ENCODE results near the gene PLEKHG3.

DNA sequence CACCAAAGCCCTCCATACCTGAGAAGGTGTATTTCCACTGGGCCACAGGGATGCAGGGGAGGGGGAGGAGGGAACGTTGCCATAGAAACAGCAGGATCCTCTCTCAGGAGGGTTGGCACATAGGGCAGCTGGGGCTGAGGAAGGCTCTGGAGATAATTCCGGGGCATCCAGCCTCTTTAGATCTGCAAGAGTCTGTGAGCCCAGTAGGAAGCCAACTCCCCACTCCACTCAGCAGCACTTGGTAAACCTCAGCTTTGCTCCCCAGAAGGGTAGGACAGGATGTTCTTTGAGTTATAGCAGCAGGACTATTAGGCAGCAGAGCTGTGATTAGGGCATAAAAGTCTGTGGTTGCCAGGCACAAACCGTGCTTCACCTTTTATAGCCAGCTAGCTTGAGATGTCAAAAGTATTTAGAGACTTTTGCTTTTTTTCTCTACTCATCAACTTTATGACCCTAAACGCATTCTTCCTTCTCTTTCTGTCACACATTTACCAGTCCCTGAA lies 7.8 kb upstream of the PLEKHG3 start:
- TF ChIP-seq SUZ12 (IDR thresholded peaks at IDR 0.05; ENCODE audit: extremely low read depth, insufficient read depth, insufficient read length) (no peak), YY1 (IDR thresholded peaks at IDR 0.05; ENCODE audit: insufficient read depth, insufficient read length) (no peak), ZNF274 (IDR thresholded peaks at IDR 0.05; ENCODE audit: low read depth, low read length) (no peak)
